Ishikawa (cell line): Measurements from ENCODE around the gene FLYWCH2.

Experiments used
- CEBPB ChIP-seq: IDR thresholded peaks from 2 replicates; pipeline ENCODE4 v1.6.1; 2012
- EP300 ChIP-seq: IDR thresholded peaks from 2 replicates; pipeline ENCODE4 v1.6.1; 2012; ENCODE audit warnings: borderline replicate concordance
- FOXM1 ChIP-seq: IDR thresholded peaks from 2 replicates; pipeline ENCODE4 v1.6.1; 2012; ENCODE audit warnings: low read depth, borderline replicate concordance
- NFIC ChIP-seq: IDR thresholded peaks from 2 replicates; pipeline ENCODE4 v1.6.1; 2012
- RAD21 ChIP-seq: IDR thresholded peaks from 2 replicates; pipeline ENCODE4 v1.6.1; 2012; ENCODE audit warnings: low read depth
- TCF12 ChIP-seq: IDR thresholded peaks from 2 replicates; pipeline ENCODE4 v1.6.1; 2012; ENCODE audit warnings: low read depth
- TEAD4 ChIP-seq: IDR thresholded peaks from 2 replicates; pipeline ENCODE4 v1.6.1; 2012
- YY1 ChIP-seq: IDR thresholded peaks from 2 replicates; pipeline ENCODE4 v1.6.1; 2012; ENCODE audit warnings: low read depth
- TF ChIP-seq, protein P1 (sequence below): IDR thresholded peaks from 2 replicates; pipeline ENCODE4 v1.6.1; 2012; ENCODE audit warnings: low read depth, mild to moderate bottlenecking
- TF ChIP-seq, protein P2 (sequence below): IDR thresholded peaks from 2 replicates; pipeline ENCODE4 v1.6.1; 2012
- TF ChIP-seq, protein P3 (sequence below): IDR thresholded peaks from 2 replicates; pipeline ENCODE4 v1.6.1; 2012

DNA sequence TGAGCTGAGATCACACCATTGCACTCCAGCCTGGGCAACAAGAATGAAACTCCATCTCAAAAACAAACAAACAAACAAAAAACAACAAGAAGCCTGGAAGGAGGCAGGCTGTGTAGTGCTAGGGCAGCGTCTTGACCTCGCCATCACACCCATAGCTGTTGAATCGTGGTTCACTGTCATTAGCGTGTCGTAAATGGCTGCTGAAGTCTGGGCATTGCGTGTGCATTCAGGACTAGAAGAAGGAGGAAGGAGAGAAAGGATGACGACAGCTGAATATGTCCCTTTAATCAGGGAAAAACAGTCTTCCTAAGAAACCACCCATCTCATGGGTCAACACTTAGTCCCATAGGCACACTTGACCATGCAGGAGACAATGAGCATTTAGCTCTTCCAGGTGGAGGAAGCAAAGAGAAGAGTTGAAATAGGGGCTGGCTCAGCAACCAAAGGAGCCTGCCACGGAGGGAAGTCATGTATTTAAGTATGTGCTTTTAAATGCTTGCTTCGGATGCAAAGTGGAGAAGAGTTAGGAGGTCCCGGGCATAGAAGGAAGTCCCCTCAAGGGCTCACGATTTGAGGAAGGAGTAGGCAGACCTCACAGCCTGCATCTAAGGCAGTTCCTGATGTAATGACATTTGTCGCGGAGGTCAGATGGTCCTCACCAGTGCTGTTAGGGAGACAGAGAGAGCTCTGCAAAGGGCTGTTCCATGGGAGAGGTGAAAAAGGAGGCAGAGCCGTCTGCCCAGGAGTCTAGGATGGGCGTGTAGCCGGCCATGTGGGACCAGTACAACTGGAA, 33.9 kb upstream of the FLYWCH2 start:
- TF ChIP-seq EP300 (no peak), TEAD4 (no peak), CEBPB (no peak), FOXM1 (no peak), NFIC (no peak), TCF12 (no peak), YY1 (no peak), RAD21 (no peak)
- TF ChIP-seq, protein P1, sequence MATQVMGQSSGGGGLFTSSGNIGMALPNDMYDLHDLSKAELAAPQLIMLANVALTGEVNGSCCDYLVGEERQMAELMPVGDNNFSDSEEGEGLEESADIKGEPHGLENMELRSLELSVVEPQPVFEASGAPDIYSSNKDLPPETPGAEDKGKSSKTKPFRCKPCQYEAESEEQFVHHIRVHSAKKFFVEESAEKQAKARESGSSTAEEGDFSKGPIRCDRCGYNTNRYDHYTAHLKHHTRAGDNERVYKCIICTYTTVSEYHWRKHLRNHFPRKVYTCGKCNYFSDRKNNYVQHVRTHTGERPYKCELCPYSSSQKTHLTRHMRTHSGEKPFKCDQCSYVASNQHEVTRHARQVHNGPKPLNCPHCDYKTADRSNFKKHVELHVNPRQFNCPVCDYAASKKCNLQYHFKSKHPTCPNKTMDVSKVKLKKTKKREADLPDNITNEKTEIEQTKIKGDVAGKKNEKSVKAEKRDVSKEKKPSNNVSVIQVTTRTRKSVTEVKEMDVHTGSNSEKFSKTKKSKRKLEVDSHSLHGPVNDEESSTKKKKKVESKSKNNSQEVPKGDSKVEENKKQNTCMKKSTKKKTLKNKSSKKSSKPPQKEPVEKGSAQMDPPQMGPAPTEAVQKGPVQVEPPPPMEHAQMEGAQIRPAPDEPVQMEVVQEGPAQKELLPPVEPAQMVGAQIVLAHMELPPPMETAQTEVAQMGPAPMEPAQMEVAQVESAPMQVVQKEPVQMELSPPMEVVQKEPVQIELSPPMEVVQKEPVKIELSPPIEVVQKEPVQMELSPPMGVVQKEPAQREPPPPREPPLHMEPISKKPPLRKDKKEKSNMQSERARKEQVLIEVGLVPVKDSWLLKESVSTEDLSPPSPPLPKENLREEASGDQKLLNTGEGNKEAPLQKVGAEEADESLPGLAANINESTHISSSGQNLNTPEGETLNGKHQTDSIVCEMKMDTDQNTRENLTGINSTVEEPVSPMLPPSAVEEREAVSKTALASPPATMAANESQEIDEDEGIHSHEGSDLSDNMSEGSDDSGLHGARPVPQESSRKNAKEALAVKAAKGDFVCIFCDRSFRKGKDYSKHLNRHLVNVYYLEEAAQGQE, result no peak
- TF ChIP-seq, protein P2, sequence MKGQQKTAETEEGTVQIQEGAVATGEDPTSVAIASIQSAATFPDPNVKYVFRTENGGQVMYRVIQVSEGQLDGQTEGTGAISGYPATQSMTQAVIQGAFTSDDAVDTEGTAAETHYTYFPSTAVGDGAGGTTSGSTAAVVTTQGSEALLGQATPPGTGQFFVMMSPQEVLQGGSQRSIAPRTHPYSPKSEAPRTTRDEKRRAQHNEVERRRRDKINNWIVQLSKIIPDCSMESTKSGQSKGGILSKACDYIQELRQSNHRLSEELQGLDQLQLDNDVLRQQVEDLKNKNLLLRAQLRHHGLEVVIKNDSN, result no peak
- TF ChIP-seq, protein P3, sequence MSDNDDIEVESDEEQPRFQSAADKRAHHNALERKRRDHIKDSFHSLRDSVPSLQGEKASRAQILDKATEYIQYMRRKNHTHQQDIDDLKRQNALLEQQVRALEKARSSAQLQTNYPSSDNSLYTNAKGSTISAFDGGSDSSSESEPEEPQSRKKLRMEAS, result no peak
